ENCODE results near the gene SLC46A1.

GRCh38 chr17:28412099-28412498 is 6.1 kb upstream of the SLC46A1 start:
- no peak for TF ChIP-seq CTCF (conservative IDR thresholded peaks at IDR 0.05 in 1 of 2, IDR thresholded peaks at IDR 0.05 in 1 of 2; ENCODE audit: extremely low read depth in 1 of 2, insufficient read depth in 1 of 2, low read depth in 1 of 2, low read length in 2 of 2)
- no peak for TF ChIP-seq EZH2 (IDR thresholded peaks at IDR 0.05; ENCODE audit: borderline replicate concordance, low read length)
